Astrocyte (in vitro differentiated cells and primary cell): ENCODE results near the gene EIF2S2. TPM values are rescaled to one million over a fixed set of nuclear protein-coding genes. Genes with fewer than 3 reads are reported as not detected.

Experiments
- DNase-seq: peaks from one replicate; pipeline ENCODE4 v3.0.0-alpha.2; 2010; ENCODE audit warnings: low read depth
- FAIRE-seq: peaks from 2 replicates; lab custom pipeline; 2011; peaks lifted over from hg19 to GRCh38; lab: Jason Lieb, UNC
- H2AFZ ChIP-seq: 2 replicates; pipeline ENCODE4 v1.6.0; 2012; ENCODE audit warnings: low read depth, low read length, inconsistent platforms
- H3K27ac ChIP-seq: 2 replicates; pipeline ENCODE4 v1.5.1; 2011; ENCODE audit warnings: low read depth, low read length, inconsistent platforms
- H3K27me3 ChIP-seq: 2 replicates; pipeline ENCODE4 v1.6.0; 2011; ENCODE audit warnings: low read length, inconsistent platforms; ENCODE audit not compliant: insufficient read depth
- H3K36me3 ChIP-seq: 2 replicates; pipeline ENCODE4 v1.5.1; 2011; ENCODE audit warnings: low read length, inconsistent platforms; ENCODE audit not compliant: insufficient read depth
- H3K4me1 ChIP-seq: 2 replicates; pipeline ENCODE4 v1.5.1; 2011; ENCODE audit warnings: low read length, inconsistent platforms; ENCODE audit not compliant: insufficient read depth
- H3K4me2 ChIP-seq: 2 replicates; pipeline ENCODE4 v1.6.0; 2012; ENCODE audit warnings: low read length, inconsistent platforms
- H3K4me3 ChIP-seq: 2 replicates; pipeline ENCODE4 v1.5.1; 2011; ENCODE audit warnings: low read depth, mild to moderate bottlenecking, low read length, inconsistent platforms; ENCODE audit not compliant: insufficient read depth
- H3K79me2 ChIP-seq: 2 replicates; pipeline ENCODE4 v1.6.0; 2012; ENCODE audit warnings: mild to moderate bottlenecking, low read length, inconsistent platforms; ENCODE audit not compliant: insufficient read depth
- H3K9ac ChIP-seq: 2 replicates; pipeline ENCODE4 v1.6.0; 2012; ENCODE audit warnings: mild to moderate bottlenecking, low read length, inconsistent platforms
- H3K9me3 ChIP-seq: 2 replicates; pipeline ENCODE4 v1.5.1; 2012; ENCODE audit warnings: low read depth, mild to moderate bottlenecking, low read length, inconsistent platforms; ENCODE audit not compliant: insufficient read depth
- H4K20me1 ChIP-seq: 2 replicates; pipeline ENCODE4 v1.6.0; 2012; ENCODE audit warnings: low read length, inconsistent platforms; ENCODE audit not compliant: insufficient read depth
- H3K27ac Mint-ChIP-seq: one replicate; pipeline ENCODE4 v1.8.0; 2021; ENCODE audit warnings: mild to moderate bottlenecking, mixed read lengths; ENCODE audit not compliant: unreplicated experiment
- H3K27me3 Mint-ChIP-seq: one replicate; pipeline ENCODE4 v1.8.0; 2021; ENCODE audit warnings: low read depth, mixed read lengths; ENCODE audit not compliant: unreplicated experiment
- H3K36me3 Mint-ChIP-seq: one replicate; pipeline ENCODE4 v1.8.0; 2021; ENCODE audit warnings: low read depth, mixed read lengths; ENCODE audit not compliant: unreplicated experiment
- H3K4me1 Mint-ChIP-seq: one replicate; pipeline ENCODE4 v1.8.0; 2021; ENCODE audit warnings: low read depth, mixed read lengths; ENCODE audit not compliant: unreplicated experiment
- H3K4me3 Mint-ChIP-seq: one replicate; pipeline ENCODE4 v1.8.0; 2021; ENCODE audit warnings: mild to moderate bottlenecking, moderate library complexity, mixed read lengths; ENCODE audit not compliant: unreplicated experiment
- H3K9me3 Mint-ChIP-seq: one replicate; pipeline ENCODE4 v1.8.0; 2021; ENCODE audit warnings: mild to moderate bottlenecking, mixed read lengths; ENCODE audit not compliant: unreplicated experiment
- EZH2 ChIP-seq: IDR thresholded peaks from 2 replicates; pipeline ENCODE4 v1.6.1; 2012; ENCODE audit warnings: mild to moderate bottlenecking, low read length, inconsistent platforms; ENCODE audit not compliant: insufficient read depth
- total RNA-seq: library from RNA; stranded (reverse); gene quantifications from 2 replicates; pipeline ENCODE4 v1.2.1, GENCODE V29; 2021
- TF ChIP-seq, protein P1 (sequence below): IDR thresholded peaks from 2 replicates; pipeline ENCODE4 v1.5.1; 2011; ENCODE audit warnings: low read depth, mild to moderate bottlenecking, inconsistent platforms, low read length, moderate library complexity; ENCODE audit not compliant: insufficient read depth

Gene EIF2S2
- total RNA-seq, 1 donor from 2014 or later = 122 TPM

DNA sequence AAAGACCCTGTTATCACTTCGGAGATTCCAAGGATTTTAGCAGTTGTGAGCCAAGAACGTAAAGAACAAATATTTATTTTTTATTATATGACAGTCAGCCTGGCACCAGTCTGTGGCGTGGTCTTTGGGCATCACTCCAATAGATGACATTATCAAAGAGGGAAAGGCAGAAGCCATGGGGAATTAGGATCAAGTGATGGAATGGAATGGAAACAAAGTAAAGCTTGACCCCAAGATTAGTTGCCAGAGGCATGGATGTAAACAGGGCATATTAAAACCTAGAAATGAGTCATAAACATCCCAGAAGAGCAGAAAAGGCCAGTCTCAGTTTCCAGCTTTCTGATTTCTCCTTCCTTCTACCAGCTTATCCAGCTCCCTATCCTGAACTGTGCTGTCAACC is 11.5 kb downstream of the EIF2S2 start:
- Histone ChIP-seq H2AFZ (no peak overlapping the region), H3K79me2 (peaks cover 71% of the 10 kb centered on the region), H3K27ac (no peak overlapping the region), H3K36me3 (peaks cover 80% of the 10 kb centered on the region), H3K27me3 (no peaks in the 10 kb centered on the region), H3K9ac (no peak overlapping the region), H4K20me1 (peaks cover 86% of the 10 kb centered on the region), H3K4me1 (no peaks in the 10 kb centered on the region), H3K4me3 (no peak overlapping the region), H3K9me3 (no peaks in the 10 kb centered on the region), H3K4me2 (no peak overlapping the region)
- no peak overlapping the region for H3K4me3 Mint-ChIP-seq
- no peak for FAIRE-seq
- no peak overlapping the region for H3K27ac Mint-ChIP-seq
- no peak for DNase-seq
- TF ChIP-seq, protein P1, sequence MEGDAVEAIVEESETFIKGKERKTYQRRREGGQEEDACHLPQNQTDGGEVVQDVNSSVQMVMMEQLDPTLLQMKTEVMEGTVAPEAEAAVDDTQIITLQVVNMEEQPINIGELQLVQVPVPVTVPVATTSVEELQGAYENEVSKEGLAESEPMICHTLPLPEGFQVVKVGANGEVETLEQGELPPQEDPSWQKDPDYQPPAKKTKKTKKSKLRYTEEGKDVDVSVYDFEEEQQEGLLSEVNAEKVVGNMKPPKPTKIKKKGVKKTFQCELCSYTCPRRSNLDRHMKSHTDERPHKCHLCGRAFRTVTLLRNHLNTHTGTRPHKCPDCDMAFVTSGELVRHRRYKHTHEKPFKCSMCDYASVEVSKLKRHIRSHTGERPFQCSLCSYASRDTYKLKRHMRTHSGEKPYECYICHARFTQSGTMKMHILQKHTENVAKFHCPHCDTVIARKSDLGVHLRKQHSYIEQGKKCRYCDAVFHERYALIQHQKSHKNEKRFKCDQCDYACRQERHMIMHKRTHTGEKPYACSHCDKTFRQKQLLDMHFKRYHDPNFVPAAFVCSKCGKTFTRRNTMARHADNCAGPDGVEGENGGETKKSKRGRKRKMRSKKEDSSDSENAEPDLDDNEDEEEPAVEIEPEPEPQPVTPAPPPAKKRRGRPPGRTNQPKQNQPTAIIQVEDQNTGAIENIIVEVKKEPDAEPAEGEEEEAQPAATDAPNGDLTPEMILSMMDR = no peak
- no peak for TF ChIP-seq EZH2
- no peaks in the 10 kb centered on the region for H3K27me3 Mint-ChIP-seq
- H3K4me1 Mint-ChIP-seq = peaks cover 4% of the 10 kb centered on the region
- no peaks in the 10 kb centered on the region for H3K9me3 Mint-ChIP-seq
- peaks cover 39% of the 10 kb centered on the region for H3K36me3 Mint-ChIP-seq

DNA sequence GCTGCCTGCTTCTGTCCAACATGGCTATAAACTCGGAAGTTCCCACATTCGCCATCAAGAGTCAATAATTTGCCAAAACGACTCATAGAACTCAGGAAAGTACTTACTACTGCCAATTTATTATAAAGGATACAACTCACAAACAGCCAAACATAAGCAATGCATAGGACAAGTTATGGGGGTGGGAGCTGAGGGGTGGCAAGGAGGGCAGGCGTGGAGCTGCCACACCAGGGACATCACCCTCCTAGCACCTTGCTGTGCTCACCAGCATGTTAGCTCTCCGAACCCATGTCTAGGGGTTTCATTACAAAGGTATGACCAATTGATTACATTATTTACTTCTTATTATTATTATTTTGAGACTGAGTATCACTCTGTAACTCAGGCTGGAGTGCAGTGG is 12.4 kb downstream of the EIF2S2 start:
- peaks cover 81% of the 10 kb centered on the region for H3K36me3 ChIP-seq
- Mint-ChIP-seq H3K27ac (no peak overlapping the region), H3K4me3 (no peak overlapping the region), H3K4me1 (no peaks in the 10 kb centered on the region), H3K9me3 (no peaks in the 10 kb centered on the region), H3K27me3 (no peaks in the 10 kb centered on the region), H3K36me3 (peaks cover 36% of the 10 kb centered on the region)
- H3K27me3 ChIP-seq = no peaks in the 10 kb centered on the region
- no peaks in the 10 kb centered on the region for H3K9me3 ChIP-seq
- FAIRE-seq = no peak
- no peak overlapping the region for H3K9ac ChIP-seq
- H3K79me2 ChIP-seq = peaks cover 66% of the 10 kb centered on the region
- no peak for DNase-seq
- no peak overlapping the region for H3K27ac ChIP-seq
- H3K4me1 ChIP-seq = no peaks in the 10 kb centered on the region
- H4K20me1 ChIP-seq = peaks cover 80% of the 10 kb centered on the region
- no peak overlapping the region for H3K4me2 ChIP-seq
- TF ChIP-seq, protein P1 = no peak
- no peak for TF ChIP-seq EZH2
- H2AFZ ChIP-seq = no peak overlapping the region
- H3K4me3 ChIP-seq = no peak overlapping the region

DNA sequence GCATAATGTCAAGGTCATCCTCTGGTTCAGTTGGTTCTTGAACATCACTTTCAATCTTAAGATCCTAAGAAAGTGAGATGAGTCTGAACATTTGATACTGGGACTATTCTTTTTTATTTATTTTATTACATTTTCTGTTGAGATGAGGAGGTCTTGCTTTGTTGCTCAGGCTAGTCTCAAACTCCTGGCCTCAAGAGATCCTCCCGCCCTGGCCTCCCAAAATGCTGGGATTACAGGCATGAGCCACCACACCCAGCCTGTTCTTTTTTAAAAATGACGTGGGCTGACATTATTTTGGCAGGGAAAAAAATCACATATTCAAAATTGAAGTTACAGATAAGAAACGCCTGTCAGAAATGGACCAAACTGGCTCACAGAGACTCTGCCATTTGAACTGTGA is 13.5 kb downstream of the EIF2S2 start:
- Mint-ChIP-seq H3K9me3 (no peaks in the 10 kb centered on the region), H3K4me3 (no peak overlapping the region), H3K36me3 (peaks cover 31% of the 10 kb centered on the region), H3K27me3 (no peaks in the 10 kb centered on the region), H3K4me1 (no peaks in the 10 kb centered on the region), H3K27ac (no peak overlapping the region)
- DNase-seq (no peak), FAIRE-seq (no peak)
- no peak overlapping the region for H3K27ac ChIP-seq
- H4K20me1 ChIP-seq = peaks cover 78% of the 10 kb centered on the region
- peaks cover 83% of the 10 kb centered on the region for H3K36me3 ChIP-seq
- H3K4me2 ChIP-seq = no peak overlapping the region
- no peak overlapping the region for H3K4me3 ChIP-seq
- H3K79me2 ChIP-seq = peaks cover 63% of the 10 kb centered on the region
- H2AFZ ChIP-seq = no peak overlapping the region
- no peaks in the 10 kb centered on the region for H3K9me3 ChIP-seq
- TF ChIP-seq, protein P1 = no peak
- no peaks in the 10 kb centered on the region for H3K4me1 ChIP-seq
- no peaks in the 10 kb centered on the region for H3K27me3 ChIP-seq
- H3K9ac ChIP-seq = no peak overlapping the region
